HepG2 (cell line): ENCODE data around the gene CCL13. TPM values are rescaled to one million over a fixed set of nuclear protein-coding genes. Genes with fewer than 3 reads are reported as not detected.

Source experiments
- ATAC-seq: fragments of 200-7000 bp; cut with Tn5 transposase; 3 replicates; pipeline ENCODE4 v1.9.1; 2020; ENCODE audit warnings: mild to moderate bottlenecking, moderate library complexity
- BruUV-seq: library from RNA; stranded (reverse); fragments of 400-500 nt; replicated peaks from 2 replicates; lab custom pipeline; 2021; lab: Mats Ljungman, UMichigan
- CTCF ChIA-PET: fragments of 300-600 bp; formaldehyde crosslinking; extraction: SDS; loops from one replicate; lab custom pipeline; 2021; ENCODE audit warnings: low total read pairs, inconsistent platforms, low intra/inter-chr PET ratio; lab: Yijun Ruan, JAX
- POLR2A ChIA-PET: fragments of 350-600 bp; sonication (Branson Sonifier 250); formaldehyde crosslinking; loops from one replicate; lab custom pipeline; 2020; ENCODE audit warnings: antibody characterized with exemption, inconsistent platforms; lab: Yijun Ruan, JAX
- DNase-seq: peaks from one replicate; pipeline ENCODE4 v3.0.0-alpha.2; 2015; ENCODE audit warnings: low spot score
- FAIRE-seq: peaks from 3 replicates; lab custom pipeline; 2011; peaks lifted over from hg19 to GRCh38; lab: Jason Lieb, UNC
- H2AFZ ChIP-seq: one replicate; pipeline ENCODE4 v1.6.1; 2011; ENCODE audit warnings: low read length, inconsistent platforms
- H3K27ac ChIP-seq: fragments of 300-600 bp; 3 replicates; pipeline ENCODE4 v1.8.0; 2011; ENCODE audit warnings: mixed run types, mild to moderate bottlenecking, mixed read lengths, low read length, inconsistent platforms; ENCODE audit not compliant: insufficient read depth; ENCODE audit errors: extremely low read length
- H3K27me3 ChIP-seq, 2 experiments: fragments of 200-600 bp in 1 of 2; 2 replicates in 1 of 2; 3 replicates in 1 of 2; pipeline versions ENCODE4 v1.6.0 to v1.8.0; 2011; ENCODE audit warnings: low read length in 2 of 2, mild to moderate bottlenecking in 2 of 2, moderate library complexity in 2 of 2, inconsistent platforms in 1 of 2; ENCODE audit not compliant: insufficient read depth in 2 of 2, control insufficient read depth in 1 of 2
- H3K36me3 ChIP-seq, 2 experiments: fragments of 200-600 bp in 1 of 2; replicated peaks in 1 of 2; 2 replicates in 1 of 2; 3 replicates in 1 of 2; pipeline versions ENCODE4 v1.5.1 to v1.8.0; 2011; ENCODE audit warnings: low read length in 2 of 2, inconsistent platforms in 1 of 2; ENCODE audit not compliant: insufficient read depth in 2 of 2, control insufficient read depth in 1 of 2
- H3K4me1 ChIP-seq: 2 replicates; pipeline ENCODE4 v1.5.1; 2012; ENCODE audit warnings: low read length, inconsistent platforms; ENCODE audit not compliant: insufficient read depth
- H3K4me2 ChIP-seq: 2 replicates; pipeline ENCODE4 v1.6.0; 2011; ENCODE audit warnings: low read depth, low read length, inconsistent platforms
- H3K4me3 ChIP-seq, 3 experiments: fragments of 200-600 bp in 1 of 3; sonication (generic), shearing (Covaris generic) in 1 of 3; replicated peaks in 1 of 3; 2 replicates each; pipeline ENCODE4 v1.5.1; 2011 to 2016; ENCODE audit warnings: low read length in 3 of 3, inconsistent platforms in 2 of 3, low read depth in 2 of 3, mild to moderate bottlenecking in 2 of 3, control low read depth in 1 of 3, mixed read lengths in 1 of 3; ENCODE audit not compliant: insufficient read depth in 1 of 3
- H3K79me2 ChIP-seq: one replicate; pipeline ENCODE4 v1.6.1; 2011; ENCODE audit warnings: low read length, inconsistent platforms; ENCODE audit not compliant: insufficient read depth
- H3K9ac ChIP-seq: 2 replicates; pipeline ENCODE4 v1.6.0; 2011; ENCODE audit warnings: mild to moderate bottlenecking, low read depth, low read length, inconsistent platforms; ENCODE audit not compliant: insufficient read depth
- H3K9me3 ChIP-seq: 2 replicates; pipeline ENCODE4 v1.5.1; 2012; ENCODE audit warnings: mild to moderate bottlenecking, low read length
- H4K20me1 ChIP-seq: 2 replicates; pipeline ENCODE4 v1.6.0; 2011; ENCODE audit warnings: inconsistent platforms, mild to moderate bottlenecking, low read length, moderate library complexity; ENCODE audit not compliant: insufficient read depth
- AHR ChIP-seq: IDR thresholded peaks from 2 replicates; pipeline ENCODE4 v1.6.1; 2018; ENCODE audit warnings: missing genetic modification reagents, missing compliant biosample characterization
- ISX ChIP-seq: sonication (generic); formaldehyde crosslinking; conservative IDR thresholded peaks from 2 replicates; pipeline ENCODE4 v1.5.0; 2020; ENCODE audit warnings: missing genetic modification reagents
- MIER3 ChIP-seq: IDR thresholded peaks from 2 replicates; pipeline ENCODE4 v1.6.1; 2016; ENCODE audit warnings: missing compliant biosample characterization, borderline replicate concordance
- NR2C2 ChIP-seq: sonication (generic); formaldehyde crosslinking; IDR thresholded peaks from 2 replicates; pipeline ENCODE4 v1.4.0; 2020; ENCODE audit warnings: missing genetic modification reagents, mild to moderate bottlenecking, moderate library complexity, borderline replicate concordance
- SP4 ChIP-seq: sonication (generic); formaldehyde crosslinking; IDR thresholded peaks from 2 replicates; pipeline ENCODE4 v1.8.1; 2023; ENCODE audit warnings: mild to moderate bottlenecking, missing genetic modification reagents
- ZNF10 ChIP-seq: sonication (generic); formaldehyde crosslinking; IDR thresholded peaks from 2 replicates; pipeline ENCODE4 v1.4.0; 2020; ENCODE audit warnings: mild to moderate bottlenecking, low read depth, missing genetic modification reagents, borderline replicate concordance
- in situ Hi-C: cut with HindIII; loops from 2 replicates; pipeline ENCODE4 v1.10.0; 2017; ENCODE audit warnings: low pct_unique_long_range_greater_than_20kb; ENCODE audit not compliant: extremely low pct_ligation_motif_present
- intact Hi-C: fragments of 100-400 bp; cut with micrococcal nuclease; formaldehyde crosslinking; loops from one replicate; pipeline ENCODE4 v1.10.0; 2022; ENCODE audit not compliant: unreplicated experiment
- polyA plus RNA-seq, 8 experiments: library from polyadenylated mRNA; depleted of rRNA in 3 of 8; stranded (reverse) in 7 of 8; unstranded in 1 of 8; fragments of >200 nt; fragmentation: Illumina TruSeq in 4 of 8; extraction: Trizol in 4 of 8; gene quantifications; 2 replicates each; pipeline versions ENCODE4 v1.2.1 to v1.2.3, GENCODE V29; 2011 to 2016; ENCODE audit warnings: low read depth in 4 of 8, missing spikeins in 1 of 8, mixed read lengths in 1 of 8; ENCODE audit not compliant: insufficient read depth in 1 of 8
- total RNA-seq, 5 experiments: library from RNA; depleted of rRNA; stranded (reverse); fragments of >200 nt; fragmentation: Illumina TruSeq; extraction: Trizol; gene quantifications; 2 replicates each; pipeline ENCODE4 v1.2.3, GENCODE V29; 2016; ENCODE audit warnings: low read depth in 1 of 5
- TF ChIP-seq, protein P1 (sequence below), 2 experiments: sonication (generic) in 1 of 2; formaldehyde crosslinking in 1 of 2; IDR thresholded peaks; 2 replicates each; pipeline versions ENCODE4 v1.4.0 to v1.6.1; 2016 to 2020; ENCODE audit warnings: borderline replicate concordance in 1 of 2, low read depth in 1 of 2, mild to moderate bottlenecking in 1 of 2, missing genetic modification reagents in 1 of 2
- TF ChIP-seq, protein P2 (sequence below): sonication (generic); formaldehyde crosslinking; IDR thresholded peaks from 2 replicates; pipeline ENCODE4 v1.4.0; 2020; ENCODE audit warnings: mild to moderate bottlenecking, missing genetic modification reagents
- TF ChIP-seq, protein P3 (sequence below): sonication (generic); formaldehyde crosslinking; IDR thresholded peaks from 2 replicates; pipeline ENCODE4 v1.5.0; 2020; ENCODE audit warnings: missing genetic modification reagents, mild to moderate bottlenecking, borderline replicate concordance

The CCL13 gene
- total and polyA plus RNA-seq, 2 of the 13 experiments (the other 11 are each of a cell fraction or from before 2014, with no cell fraction given): not detected

DNA sequence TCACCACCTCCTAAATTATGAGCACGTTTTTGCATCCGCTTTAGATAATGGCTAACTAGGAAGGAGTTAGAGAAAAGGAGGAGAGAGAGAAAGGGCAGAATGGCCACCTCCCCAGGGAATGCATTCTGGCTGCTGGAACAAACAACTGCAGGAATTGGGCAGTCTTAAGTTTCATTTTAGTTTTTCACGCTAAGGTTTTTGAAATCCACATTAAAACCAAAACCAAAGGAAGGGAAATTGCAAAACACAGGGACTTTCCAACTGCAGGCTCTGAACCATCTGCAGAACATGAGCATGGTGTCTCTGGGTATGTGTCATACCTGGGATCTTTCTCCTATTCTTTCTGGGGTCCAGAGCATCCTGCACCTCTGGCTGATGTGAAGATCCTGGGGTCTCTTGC is 49.2 kb upstream of the CCL13 start (continued):
- TF ChIP-seq, protein P1, sequence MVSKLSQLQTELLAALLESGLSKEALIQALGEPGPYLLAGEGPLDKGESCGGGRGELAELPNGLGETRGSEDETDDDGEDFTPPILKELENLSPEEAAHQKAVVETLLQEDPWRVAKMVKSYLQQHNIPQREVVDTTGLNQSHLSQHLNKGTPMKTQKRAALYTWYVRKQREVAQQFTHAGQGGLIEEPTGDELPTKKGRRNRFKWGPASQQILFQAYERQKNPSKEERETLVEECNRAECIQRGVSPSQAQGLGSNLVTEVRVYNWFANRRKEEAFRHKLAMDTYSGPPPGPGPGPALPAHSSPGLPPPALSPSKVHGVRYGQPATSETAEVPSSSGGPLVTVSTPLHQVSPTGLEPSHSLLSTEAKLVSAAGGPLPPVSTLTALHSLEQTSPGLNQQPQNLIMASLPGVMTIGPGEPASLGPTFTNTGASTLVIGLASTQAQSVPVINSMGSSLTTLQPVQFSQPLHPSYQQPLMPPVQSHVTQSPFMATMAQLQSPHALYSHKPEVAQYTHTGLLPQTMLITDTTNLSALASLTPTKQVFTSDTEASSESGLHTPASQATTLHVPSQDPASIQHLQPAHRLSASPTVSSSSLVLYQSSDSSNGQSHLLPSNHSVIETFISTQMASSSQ (IDR thresholded peaks at IDR 0.05; ENCODE audit: low read depth): no peak
- TF ChIP-seq, protein P1 (CRISPR knock-in tag; IDR thresholded peaks at IDR 0.05; ENCODE audit: borderline replicate concordance): no peak

DNA sequence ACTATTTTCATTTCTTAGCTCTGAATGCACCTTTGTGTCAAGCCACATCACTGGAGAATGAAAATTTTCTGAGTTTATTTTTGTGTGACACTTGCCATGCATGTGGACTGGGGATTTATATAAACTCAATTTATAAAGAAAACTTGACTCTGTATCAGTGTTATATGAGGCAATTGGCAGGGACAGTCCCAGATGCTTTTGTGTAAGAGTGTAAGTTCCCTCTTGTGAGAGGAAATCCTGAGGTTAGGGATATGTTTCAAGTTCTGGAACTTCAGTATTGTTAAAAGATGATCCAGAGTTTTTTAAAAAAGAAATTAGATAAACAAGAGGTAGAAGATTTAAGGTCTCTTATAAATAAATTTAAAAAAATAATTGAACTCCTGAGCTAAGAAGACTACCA is 47.9 kb upstream of the CCL13 start:
- no peak overlapping the region for H3K9ac ChIP-seq
- DNase-seq (no peak), ATAC-seq (no peak), FAIRE-seq (no peak)
- no peaks in the 10 kb centered on the region for H3K4me1 ChIP-seq
- ChIA-PET CTCF (no interaction called here), POLR2A (no interaction called here)
- H2AFZ ChIP-seq: no peak overlapping the region
- no peak overlapping the region for H3K4me3 ChIP-seq
- no peaks in the 10 kb centered on the region for H3K9me3 ChIP-seq
- intact Hi-C loops (no loop called here), in situ Hi-C loops (no loop called here)
- H3K4me2 ChIP-seq: no peak overlapping the region
- no peaks in the 10 kb centered on the region for H3K79me2 ChIP-seq
- no peak overlapping the region for H3K27ac ChIP-seq
- no peaks in the 10 kb centered on the region for H4K20me1 ChIP-seq
- H3K27me3 ChIP-seq: no peaks in the 10 kb centered on the region
- no peaks in the 10 kb centered on the region for H3K36me3 ChIP-seq
- BruUV-seq: no TSS peak
- TF ChIP-seq AHR (CRISPR knock-in tag) (no peak), ISX (CRISPR knock-in tag) (no peak), SP4 (CRISPR knock-in tag) (no peak), ZNF10 (CRISPR knock-in tag) (no peak), MIER3 (CRISPR knock-in tag) (no peak), NR2C2 (no peak)
- TF ChIP-seq, protein P2, sequence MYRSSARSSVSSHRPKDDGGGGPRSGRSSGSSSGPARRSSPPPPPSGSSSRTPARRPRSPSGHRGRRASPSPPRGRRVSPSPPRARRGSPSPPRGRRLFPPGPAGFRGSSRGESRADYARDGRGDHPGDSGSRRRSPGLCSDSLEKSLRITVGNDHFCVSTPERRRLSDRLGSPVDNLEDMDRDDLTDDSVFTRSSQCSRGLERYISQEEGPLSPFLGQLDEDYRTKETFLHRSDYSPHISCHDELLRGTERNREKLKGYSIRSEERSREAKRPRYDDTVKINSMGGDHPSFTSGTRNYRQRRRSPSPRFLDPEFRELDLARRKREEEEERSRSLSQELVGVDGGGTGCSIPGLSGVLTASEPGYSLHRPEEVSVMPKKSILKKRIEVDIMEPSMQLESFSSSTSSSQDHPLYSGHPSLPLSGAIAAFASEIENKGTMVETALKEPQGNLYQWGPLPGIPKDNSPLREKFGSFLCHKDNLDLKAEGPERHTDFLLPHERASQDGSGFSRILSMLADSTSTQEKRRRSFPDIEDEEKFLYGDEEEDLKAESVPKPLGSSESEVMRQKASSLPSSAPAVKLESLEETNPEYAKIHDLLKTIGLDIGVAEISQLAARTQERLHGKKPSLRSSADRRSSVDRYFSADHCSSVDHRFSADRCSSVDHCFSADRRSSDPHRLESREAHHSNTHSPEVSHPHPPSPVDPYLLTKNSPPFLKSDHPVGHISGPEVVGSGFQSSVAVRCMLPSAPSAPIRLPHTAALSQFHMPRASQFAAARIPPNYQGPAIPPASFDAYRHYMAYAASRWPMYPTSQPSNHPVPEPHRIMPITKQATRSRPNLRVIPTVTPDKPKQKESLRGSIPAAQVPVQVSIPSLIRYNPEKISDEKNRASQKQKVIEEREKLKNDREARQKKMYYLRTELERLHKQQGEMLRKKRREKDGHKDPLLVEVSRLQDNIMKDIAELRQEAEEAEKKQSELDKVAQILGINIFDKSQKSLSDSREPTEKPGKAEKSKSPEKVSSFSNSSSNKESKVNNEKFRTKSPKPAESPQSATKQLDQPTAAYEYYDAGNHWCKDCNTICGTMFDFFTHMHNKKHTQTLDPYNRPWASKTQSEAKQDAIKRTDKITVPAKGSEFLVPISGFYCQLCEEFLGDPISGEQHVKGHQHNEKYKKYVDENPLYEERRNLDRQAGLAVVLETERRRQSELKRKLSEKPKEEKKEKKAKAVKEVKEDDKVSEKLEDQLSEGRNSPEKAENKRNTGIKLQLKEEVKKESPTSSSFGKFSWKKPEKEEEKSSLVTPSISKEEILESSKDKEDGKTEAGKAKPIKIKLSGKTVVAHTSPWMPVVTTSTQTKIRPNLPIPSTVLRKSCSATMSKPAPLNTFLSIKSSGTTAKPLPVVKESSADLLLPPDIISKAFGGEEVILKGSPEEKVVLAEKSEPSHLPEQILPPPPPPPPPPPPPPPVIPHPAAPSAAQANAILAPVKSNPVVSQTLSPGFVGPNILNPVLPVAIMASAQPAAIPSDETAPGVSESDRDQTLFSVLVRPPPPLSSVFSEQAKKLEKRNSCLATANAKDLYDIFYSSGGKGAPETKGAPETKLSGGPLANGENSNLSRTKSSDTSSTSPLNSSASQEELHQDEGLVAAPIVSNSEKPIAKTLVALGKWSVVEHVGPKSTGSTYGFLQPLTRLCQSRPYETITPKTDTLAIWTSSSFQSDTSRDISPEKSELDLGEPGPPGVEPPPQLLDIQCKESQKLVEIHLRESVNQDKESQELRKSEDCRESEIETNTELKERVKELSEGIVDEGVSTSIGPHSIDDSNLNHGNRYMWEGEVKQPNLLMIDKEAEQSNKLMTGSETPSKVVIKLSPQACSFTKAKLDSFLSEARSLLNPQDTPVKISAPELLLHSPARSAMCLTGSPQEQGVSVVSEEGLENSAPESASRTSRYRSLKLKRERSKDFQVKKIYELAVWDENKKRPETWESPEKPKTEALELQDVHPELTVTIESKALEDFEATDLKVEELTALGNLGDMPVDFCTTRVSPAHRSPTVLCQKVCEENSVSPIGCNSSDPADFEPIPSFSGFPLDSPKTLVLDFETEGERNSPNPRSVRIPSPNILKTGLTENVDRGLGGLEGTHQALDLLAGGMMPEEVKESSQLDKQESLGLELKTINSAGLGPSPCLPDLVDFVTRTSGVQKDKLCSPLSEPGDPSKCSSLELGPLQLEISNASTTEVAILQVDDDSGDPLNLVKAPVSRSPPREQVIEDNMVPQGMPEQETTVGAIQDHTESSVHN (CRISPR knock-in tag): no peak
- TF ChIP-seq, protein P3, sequence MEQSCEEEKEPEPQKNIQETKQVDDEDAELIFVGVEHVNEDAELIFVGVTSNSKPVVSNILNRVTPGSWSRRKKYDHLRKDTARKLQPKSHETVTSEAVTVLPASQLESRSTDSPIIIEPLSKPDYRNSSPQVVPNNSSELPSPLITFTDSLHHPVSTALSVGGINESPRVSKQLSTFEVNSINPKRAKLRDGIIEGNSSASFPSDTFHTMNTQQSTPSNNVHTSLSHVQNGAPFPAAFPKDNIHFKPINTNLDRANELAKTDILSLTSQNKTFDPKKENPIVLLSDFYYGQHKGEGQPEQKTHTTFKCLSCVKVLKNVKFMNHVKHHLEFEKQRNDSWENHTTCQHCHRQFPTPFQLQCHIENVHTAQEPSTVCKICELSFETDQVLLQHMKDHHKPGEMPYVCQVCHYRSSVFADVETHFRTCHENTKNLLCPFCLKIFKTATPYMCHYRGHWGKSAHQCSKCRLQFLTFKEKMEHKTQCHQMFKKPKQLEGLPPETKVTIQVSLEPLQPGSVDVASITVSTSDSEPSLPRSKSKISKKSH (CRISPR knock-in tag): no peak
